Kasumi-1 (cell line): ENCODE data around the gene SLC9A9.
A peak's percentile ranks its signal among the peaks of the same experiment; 100 is the strongest.

Experiments
- DNase-seq, 2 experiments: peaks; one replicate each; lab custom pipeline; 2025; lab: John Stamatoyannopoulos, UW

Gene SLC9A9

GRCh38 chr3:143693506-143693905, 154.8 kb downstream of the SLC9A9 start:
- no peak for DNase-seq

- no peak for DNase-seq
Observed at GRCh38 chr3:143686638-143687197, 161.6 kb downstream of the SLC9A9 start.

- DNase-seq, result no peak
Observed at GRCh38 chr3:143685491-143685890, 162.8 kb downstream of the SLC9A9 start.

GRCh38 chr3:143677430-143677829, 170.8 kb downstream of the SLC9A9 start:
- DNase-seq, result no peak

DNA sequence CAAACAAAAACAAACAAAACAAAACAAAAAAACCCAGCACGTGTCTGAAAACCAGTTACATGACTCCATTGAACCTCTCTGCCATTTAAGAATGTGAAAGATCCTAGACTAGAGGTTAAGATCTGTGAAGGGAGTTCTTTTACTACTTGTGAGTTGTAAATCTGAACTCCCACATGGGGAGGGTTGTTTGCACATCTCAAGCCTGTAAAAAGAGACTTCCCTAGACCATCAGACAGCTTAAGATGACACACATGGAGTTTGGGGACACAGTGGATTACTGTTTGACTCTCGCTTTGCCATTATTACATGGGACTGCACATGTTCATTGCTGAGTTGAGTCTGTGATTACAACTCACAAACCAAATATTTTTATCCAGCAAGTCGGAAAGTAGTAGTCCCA, 171.5 kb downstream of the SLC9A9 start:
- no peak for DNase-seq

GRCh38 chr3:143676021-143676420, 172.2 kb downstream of the SLC9A9 start:
- DNase-seq, result no peak

- DNase-seq, result peak; percentile 84 to 89
Observed at GRCh38 chr3:143674100-143674968, 173.9 kb downstream of the SLC9A9 start.

GRCh38 chr3:143672396-143673165, 175.7 kb downstream of the SLC9A9 start:
- no peak for DNase-seq

DNA sequence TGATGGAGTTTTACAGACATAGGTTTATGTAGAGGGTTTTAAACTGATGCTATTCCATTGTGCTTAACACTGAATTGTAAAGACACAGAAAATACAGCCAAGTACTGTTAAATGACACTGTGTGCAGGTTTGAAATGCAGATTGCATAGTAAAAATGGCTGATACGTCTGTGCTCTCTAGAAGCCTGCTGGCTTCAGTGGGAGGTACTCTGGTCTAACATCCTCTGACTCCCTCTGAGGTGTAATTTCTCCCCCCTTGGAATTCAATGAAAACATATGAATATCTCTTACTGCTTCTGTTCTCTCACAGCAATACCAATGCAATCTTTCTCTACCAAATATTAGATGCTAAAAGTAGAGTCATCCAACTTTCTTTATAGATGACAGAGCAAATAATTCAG, 176.6 kb downstream of the SLC9A9 start:
- DNase-seq, result no peak

GRCh38 chr3:143668924-143669790, 179.1 kb downstream of the SLC9A9 start:
- DNase-seq, result no peak

GRCh38 chr3:143668385-143668784, 179.9 kb downstream of the SLC9A9 start:
- no peak for DNase-seq

GRCh38 chr3:143661677-143662076, 186.6 kb downstream of the SLC9A9 start:
- no peak for DNase-seq

DNA sequence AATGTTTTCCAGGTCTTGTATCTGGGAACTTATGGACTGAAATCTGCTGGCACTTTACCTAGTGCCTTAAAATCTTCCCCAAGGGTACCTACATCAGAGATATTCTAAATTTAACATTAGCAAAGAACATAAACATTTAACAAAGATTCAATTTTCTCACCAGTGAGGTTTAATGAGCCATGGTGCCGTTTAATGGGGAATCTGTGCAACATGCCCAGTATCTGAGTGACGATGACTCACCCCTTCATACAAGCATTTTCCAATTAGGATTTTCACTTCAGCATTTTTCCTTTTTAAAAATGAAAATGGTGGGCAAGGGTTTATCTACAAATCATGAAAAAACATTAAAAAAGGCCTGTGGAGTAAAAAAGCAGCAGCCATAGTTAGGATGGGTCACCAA, 189.4 kb downstream of the SLC9A9 start:
- DNase-seq, result no peak

DNA sequence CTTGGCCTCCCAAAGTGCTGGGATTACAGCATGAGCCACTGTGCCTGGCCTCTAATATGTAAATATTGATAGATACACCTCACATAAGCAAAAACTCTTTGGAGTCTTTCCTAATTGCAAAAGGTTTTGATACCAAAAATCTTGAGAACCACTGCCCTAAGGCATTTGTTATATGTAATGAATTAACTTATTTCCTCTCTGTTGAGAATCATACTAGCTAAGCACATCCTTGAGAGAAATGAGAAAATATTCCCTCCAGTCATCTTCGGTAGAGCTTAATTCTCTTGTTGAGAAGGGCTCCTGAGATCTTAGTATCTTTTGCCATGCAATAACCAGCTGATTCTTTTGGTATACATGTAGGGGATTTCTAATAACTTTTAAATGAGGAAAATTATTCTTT, 190.2 kb downstream of the SLC9A9 start:
- DNase-seq, result no peak

- DNase-seq, result no peak
Observed at GRCh38 chr3:143657391-143657790, 190.9 kb downstream of the SLC9A9 start.

DNA sequence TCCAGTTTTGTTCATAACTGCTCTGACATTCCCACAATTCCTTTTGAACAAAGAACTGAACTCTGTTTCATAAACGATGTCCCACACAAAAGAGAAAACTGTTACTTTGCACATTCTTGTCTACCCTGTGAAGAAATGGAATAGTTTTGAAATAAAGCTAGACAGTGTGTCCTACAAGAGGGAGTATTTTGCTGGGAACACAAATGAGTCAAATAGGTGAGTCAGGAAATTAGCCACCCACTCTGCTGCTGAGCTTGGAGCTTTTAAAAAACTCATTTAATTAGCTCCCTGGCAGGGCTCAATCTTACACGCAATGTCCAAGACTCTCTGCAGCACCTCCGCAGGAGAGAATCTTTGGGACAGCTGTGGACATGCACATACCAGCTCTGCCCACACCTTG, 193.4 kb downstream of the SLC9A9 start:
- DNase-seq, result no peak

DNA sequence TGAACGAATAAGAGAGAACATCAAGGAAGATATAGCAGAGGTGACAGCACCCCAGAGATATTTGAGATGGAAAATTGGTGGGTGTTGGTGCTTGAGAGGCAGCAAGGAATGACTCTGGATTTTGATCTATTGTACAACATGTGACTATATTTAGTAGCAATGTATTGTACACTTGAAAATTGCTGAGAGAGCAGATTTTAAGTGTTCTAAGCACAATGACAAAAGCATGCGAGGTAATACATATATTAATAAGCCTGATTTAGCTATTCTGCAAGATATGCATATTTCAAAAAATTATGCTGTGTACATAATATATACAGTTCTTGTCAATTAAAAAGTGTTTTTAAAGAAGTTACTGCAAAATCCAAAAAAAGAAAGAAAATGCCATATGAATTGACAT, 194.3 kb downstream of the SLC9A9 start:
- no peak for DNase-seq

- no peak for DNase-seq
Observed at GRCh38 chr3:143653493-143653892, 194.8 kb downstream of the SLC9A9 start.

- no peak for DNase-seq
Observed at GRCh38 chr3:143652118-143652517, 196.2 kb downstream of the SLC9A9 start.

- DNase-seq, result peak; percentile 12 to 28
Observed at GRCh38 chr3:143650827-143651226, 197.4 kb downstream of the SLC9A9 start.

GRCh38 chr3:143650120-143650519, 198.1 kb downstream of the SLC9A9 start:
- no peak for DNase-seq

DNA sequence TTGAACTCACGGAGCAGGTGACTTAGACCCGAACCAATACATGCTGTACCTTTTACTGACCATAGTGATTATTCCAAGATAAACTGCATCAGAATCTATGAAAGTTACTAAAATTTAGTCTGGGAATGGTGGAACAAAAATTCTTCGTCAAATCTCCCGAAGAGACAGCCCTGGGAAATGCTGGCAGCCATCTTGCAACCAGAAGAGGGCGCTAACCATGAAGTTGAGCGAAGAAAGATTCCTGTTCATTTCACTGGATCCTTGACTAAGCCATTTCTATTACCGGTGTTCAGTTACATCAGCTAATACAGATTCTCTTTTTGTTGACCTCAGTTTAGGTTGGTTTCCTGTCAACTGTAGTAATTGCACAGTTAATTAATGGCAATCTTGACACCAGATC, 199.6 kb downstream of the SLC9A9 start:
- DNase-seq, result peak in 1 of 2 experiments; percentile 11
